HG03571 (cell line): ENCODE results near the gene KXD1.

Source experiments
- ATAC-seq: cut with Tn5 transposase; IDR thresholded peaks from one replicate; pipeline ENCODE4 v1.9.1; 2021; ENCODE audit not compliant: unreplicated experiment

Gene KXD1

GRCh38 chr19:18612051-18612771 lies 54.5 kb downstream of the KXD1 start:
- ATAC-seq, result no peak

DNA sequence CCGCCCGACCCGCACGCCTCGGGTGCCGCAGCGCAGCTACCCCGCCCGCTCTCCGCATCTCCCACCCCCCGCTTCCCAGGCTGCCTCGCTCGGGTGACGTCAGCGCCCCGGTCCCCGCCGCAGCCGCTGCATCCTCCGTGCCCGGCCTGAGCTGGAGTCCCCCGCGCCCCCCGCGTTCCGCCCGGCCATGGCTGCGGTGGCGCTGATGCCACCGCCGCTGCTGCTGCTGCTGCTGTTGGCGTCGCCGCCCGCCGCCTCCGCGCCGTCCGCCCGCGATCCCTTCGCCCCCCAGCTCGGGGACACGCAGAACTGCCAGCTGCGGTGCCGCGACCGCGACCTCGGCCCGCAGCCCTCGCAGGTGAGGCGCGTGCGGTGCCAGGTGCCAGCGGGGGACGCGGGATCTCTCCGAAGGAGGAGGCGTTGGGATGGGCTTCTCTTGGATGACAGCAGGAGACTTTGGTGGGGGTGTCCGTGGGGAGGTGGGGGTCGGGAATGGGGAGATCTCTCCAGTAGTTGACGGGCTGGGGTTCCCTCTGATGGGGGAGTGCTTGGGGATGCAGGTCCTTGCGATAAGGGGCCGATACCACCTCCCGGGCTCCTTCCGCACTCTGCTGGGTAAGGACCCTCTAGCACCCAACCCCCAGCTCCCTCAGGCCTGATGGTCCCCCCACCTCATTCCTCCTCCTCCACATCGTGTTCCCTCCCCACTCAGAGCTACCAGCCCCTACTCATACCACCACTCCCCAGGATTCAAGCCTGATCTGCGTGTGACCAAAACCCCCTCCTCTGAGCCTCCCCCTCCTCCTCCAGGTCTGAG lies 55.3 kb downstream of the KXD1 start, which contains the start of gene TMEM59L:
Gene TMEM59L, plus strand, starts transcription at position 99 of the 817 bp plus-strand sequence. Its CDS starts 89 bp downstream, at position 188.
- no peak for ATAC-seq

GRCh38 chr19:18613589-18614234 lies 56.0 kb downstream of the KXD1 start:
- no peak for ATAC-seq

- ATAC-seq, result no peak
Measured at GRCh38 chr19:18616023-18616422, 58.4 kb downstream of the KXD1 start.

DNA sequence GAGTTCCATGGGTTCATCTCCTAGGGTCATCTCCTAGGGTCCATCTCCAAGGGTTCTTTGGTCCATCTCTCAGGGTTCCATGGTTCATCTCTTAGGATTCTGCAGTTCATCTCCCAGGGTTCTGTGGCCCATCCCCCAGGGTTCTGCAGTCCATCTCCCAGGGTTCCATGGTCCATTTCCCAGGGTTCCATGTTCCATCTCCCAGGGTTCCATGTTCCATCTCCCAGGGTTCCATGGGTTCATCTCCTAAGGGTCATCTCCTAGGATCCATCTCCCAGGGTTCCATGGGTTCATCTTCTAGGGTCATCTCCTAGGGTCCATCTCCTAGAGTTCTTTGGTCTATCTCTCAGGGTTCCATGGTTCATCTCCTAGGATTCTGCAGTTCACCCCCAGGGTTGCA lies 59.9 kb downstream of the KXD1 start:
- ATAC-seq, result no peak

DNA sequence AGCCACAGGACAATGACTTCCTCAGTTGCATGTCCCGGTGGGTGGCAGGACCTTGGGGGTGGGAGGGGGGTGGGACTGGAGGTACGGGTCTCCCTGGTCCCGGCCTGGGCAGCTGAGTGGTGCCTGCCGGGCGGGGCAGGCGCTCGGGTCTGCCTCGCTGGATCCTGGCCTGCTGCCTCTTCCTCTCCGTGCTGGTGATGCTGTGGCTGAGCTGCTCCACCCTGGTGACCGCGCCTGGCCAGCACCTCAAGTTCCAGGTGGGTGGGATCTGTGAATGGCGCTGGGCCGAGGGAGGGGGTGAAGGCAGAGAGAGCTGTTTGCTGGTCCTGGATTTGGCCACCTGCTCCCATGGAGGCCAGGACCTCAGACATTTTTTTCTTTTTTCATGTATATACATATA lies 60.6 kb downstream of the KXD1 start:
- no peak for ATAC-seq
